Measurements from ENCODE around the gene GPATCH3.
"Not testable (repeated sequence)": the region's sequence is repeated elsewhere in the genome, so short reads cannot be mapped to it uniquely, and the experiment has no call there.

GPATCH3 gene

GRCh38 chr1:26913389-26913753 is 13.1 kb upstream of the GPATCH3 start:
- DNase-seq = no peak

GRCh38 chr1:26912147-26912490 is 11.9 kb upstream of the GPATCH3 start:
- no peak for DNase-seq

GRCh38 chr1:26911399-26912146 is 11.3 kb upstream of the GPATCH3 start:
- DNase-seq = no peak

GRCh38 chr1:26910343-26911160 is 10.3 kb upstream of the GPATCH3 start:
- no peak for DNase-seq

- no peak for DNase-seq
These were observed 9.7 kb upstream of the GPATCH3 start for GRCh38 chr1:26909951-26910342.

GRCh38 chr1:26907071-26907917 is 7.0 kb upstream of the GPATCH3 start:
- DNase-seq = no peak

- no peak for DNase-seq
These were observed 696 bp upstream of the GPATCH3 start for GRCh38 chr1:26900815-26901511.

GRCh38 chr1:26897351-26897750 is 2.9 kb downstream of the GPATCH3 start:
- no peak for DNase-seq

- no peak for DNase-seq
These were observed 6.0 kb downstream of the GPATCH3 start for GRCh38 chr1:26894263-26894662.

- no peak for DNase-seq
These were observed 9.8 kb downstream of the GPATCH3 start for GRCh38 chr1:26890467-26890796.

GRCh38 chr1:26889551-26890466 is 10.5 kb downstream of the GPATCH3 start, which contains the start of gene GPN2:
Gene GPN2 (minus strand): TSS chr1:26890283. CDS start chr1:26890096, 187 bp downstream.
- peak; percentile 83 for DNase-seq

GRCh38 chr1:26888231-26888630 is 12.0 kb downstream of the GPATCH3 start:
- no peak for DNase-seq

GRCh38 chr1:26887125-26887524 is 13.1 kb downstream of the GPATCH3 start:
- peak; percentile 43 for DNase-seq

GRCh38 chr1:26882696-26883463 is 17.4 kb downstream of the GPATCH3 start:
- DNase-seq = no peak

GRCh38 chr1:26881611-26882010 is 18.7 kb downstream of the GPATCH3 start:
- not testable (repeated sequence) for DNase-seq

GRCh38 chr1:26879793-26880192 is 20.5 kb downstream of the GPATCH3 start:
- no peak for DNase-seq

- DNase-seq = no peak
These were observed 22.9 kb downstream of the GPATCH3 start for GRCh38 chr1:26877326-26877725.

- DNase-seq = no peak
These were observed 25.4 kb downstream of the GPATCH3 start for GRCh38 chr1:26874896-26875295.

- DNase-seq = not testable (repeated sequence)
These were observed 27.2 kb downstream of the GPATCH3 start for GRCh38 chr1:26873097-26873496.

- DNase-seq = peak; percentile 96
These were observed 35.4 kb downstream of the GPATCH3 start for GRCh38 chr1:26864610-26865480.
